ENCODE data around the gene FBXL4.
A peak's percentile ranks its signal among the peaks of the same experiment; 100 is the strongest.

FBXL4 gene

DNA sequence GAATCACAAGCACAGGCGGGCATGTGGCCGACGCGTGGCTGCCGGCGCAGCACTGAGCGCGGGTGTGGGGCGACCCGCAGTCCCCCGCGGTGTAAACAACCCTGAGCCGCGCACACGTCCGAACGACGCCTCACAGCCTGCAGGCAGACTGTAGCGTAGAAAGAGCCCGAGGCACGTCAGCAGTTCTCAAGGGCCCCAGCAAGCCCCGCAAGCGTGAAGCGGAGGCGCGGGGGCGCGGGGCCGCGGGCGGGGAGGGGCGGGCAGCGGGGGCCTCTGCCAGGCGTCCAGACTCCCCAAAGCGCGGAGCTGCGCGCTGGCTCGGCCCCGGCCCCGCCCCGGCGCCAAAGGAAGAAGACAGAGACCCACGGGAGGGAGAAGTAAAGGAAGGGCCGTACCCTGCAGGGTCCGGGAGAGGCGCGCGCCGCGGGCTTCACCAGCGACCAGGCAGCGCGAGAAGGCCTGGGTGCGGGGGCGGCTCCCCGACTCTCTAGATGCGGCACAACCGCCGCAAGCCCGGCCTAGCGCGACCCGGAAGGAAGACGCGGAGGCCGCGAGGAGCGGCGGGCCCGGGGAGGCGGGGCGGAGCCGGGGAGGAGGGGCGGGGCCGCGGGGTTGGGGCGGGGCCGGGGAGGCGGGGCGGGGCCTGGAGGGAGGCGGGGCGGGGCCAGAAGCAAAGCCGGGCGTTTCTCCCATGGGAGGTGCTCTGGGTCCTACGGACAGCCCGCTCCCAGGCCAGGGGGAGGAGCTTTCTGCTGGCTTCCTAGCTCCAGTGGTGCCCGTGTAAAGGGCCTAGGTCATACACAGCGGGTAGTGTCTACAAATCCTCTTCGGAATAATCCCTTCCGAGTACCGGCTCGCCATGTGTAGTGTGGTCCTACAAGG lies at the start of gene FBXL4:
Gene FBXL4 (minus strand): TSS at position 536 of the 882 bp plus-strand sequence. CDS start 20,958 bp downstream, outside the sequence.
- peak; percentile 75 for DNase-seq

DNA sequence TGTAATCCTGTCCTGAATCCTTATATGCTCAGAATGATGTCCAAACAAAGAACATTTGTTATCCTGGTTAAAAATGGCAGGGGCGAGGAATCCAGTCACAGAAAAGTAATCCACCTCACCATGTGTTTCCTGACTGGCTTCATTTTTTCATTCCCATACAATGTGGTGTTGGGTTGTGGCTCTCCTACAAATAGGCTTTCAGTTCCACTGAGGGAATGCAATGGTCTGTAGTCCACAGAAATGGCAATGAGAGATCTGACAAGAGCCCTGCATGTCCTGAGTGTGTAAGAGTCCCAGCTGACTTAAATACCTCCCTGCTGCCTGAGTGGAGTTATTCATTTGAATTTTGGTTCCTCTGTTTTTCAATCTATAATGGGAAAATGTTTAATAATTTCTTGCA lies 47.4 kb upstream of the FBXL4 start:
- DNase-seq = no peak

DNA sequence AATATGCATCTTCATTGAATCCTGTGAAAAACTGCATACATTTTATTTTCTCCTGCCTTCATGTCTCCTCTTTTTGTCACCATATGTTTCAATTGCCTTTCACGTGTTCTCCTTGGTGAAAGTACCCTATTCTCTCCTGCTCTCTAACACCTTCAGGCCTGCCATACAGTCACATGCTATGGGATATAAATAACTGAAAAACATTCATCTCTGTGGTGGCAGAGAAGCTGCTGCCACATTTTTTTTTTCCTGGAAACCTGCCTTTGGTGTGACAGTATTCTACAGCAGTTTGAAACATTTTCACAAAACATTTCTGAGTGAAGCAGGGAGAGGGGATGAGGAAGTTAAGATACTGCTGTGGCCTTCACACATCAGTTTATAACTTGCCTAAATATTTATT lies 44.8 kb upstream of the FBXL4 start:
- no peak for DNase-seq

DNA sequence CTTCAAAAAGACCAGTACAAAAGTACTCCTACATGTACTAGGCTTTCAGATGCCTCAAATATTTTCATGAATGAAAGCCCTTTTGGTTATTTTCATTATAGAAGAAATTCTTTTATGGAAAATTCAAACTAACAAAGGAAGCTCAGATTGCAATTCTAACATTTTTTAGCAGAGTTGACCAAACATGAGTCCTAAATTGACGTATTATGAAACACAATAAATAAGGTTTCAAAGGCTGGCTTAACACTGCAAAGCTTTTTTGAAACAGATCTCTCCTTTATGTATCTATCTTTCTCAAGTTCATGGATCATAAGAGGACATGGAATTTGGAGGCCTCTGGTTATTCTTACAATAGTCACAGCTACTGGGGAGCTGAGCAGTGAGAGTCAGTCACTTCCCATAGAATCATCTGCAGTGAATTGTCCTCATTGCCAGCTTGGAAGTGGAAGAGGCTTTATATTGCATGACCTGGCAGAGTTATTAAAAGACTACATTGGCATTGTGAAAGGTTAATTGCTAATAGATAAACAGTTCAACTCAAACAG lies 38.4 kb upstream of the FBXL4 start:
- DNase-seq = no peak

DNA sequence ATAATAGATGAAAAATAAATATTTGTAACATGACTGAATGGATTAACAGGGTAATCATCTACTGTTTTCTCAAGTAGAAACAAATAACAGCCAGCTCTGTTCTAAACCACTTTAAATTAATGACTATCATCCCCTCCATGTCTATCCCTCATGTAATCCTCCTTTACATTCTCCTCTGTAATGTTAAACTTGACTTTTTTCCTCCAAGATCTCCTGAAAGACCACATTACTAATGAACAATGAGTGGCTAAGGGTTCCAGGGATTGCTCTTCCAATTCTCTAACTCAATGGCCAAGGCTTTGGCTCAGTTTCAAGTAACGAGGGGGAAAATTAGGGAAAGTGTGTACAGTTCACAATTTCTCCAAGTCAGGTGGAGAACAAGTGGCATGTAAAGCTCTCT lies 37.6 kb upstream of the FBXL4 start:
- no peak for DNase-seq

DNA sequence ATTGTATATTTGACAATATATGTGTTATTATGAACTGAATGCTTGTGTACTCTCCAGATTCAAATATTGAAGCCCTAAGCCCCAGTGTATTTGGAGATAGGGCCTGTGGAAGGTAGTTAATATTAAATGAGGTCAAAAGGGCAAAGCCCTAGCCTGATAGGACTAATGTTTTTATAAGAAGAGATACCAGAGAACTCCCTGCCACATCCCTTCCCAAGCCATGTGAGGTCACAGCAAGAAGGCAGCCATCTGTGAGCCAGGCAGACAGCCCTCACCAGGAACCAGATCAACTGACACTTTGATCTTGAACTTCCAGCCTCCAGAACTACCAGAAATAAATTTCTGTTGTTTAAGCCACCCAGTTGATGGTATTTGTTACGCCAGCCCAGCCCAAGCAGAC lies 36.4 kb upstream of the FBXL4 start:
- no peak for DNase-seq

DNA sequence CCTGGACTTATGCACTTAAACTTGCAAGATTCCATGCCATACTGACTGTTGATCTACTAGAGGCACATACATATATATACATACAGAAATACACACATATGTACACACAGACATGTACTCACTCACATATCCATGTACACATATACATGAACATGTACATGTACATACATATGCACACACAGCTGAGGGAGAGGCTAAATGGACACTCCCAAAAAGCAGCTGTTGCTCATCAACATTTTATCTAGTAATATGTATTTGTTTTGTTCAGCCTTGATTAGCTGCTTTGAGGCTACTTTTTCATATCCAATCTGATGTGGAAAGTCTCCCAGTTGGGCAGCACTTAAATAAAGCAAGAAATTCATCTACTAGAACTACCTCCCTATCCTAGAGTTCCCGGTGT lies 33.7 kb upstream of the FBXL4 start:
- no peak for DNase-seq

DNA sequence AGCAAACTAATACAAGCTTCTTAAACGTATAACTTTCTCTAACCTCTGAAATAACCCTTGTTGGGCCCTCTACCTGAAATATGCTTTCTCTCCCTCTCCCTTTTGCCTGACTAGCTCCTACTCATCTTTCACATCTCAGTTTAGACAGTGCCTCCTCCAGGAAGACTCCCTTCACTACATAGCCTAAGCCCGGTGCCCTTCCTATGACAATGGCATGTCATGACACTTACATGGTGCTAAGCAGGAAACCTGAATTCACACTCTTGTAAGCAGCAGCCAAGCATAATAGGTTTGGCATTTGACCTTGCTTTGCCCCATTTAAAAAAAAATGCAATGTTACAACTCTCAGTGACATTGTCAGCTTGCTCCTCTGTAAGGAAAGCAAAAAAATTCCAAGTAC lies 33.1 kb upstream of the FBXL4 start:
- no peak for DNase-seq

DNA sequence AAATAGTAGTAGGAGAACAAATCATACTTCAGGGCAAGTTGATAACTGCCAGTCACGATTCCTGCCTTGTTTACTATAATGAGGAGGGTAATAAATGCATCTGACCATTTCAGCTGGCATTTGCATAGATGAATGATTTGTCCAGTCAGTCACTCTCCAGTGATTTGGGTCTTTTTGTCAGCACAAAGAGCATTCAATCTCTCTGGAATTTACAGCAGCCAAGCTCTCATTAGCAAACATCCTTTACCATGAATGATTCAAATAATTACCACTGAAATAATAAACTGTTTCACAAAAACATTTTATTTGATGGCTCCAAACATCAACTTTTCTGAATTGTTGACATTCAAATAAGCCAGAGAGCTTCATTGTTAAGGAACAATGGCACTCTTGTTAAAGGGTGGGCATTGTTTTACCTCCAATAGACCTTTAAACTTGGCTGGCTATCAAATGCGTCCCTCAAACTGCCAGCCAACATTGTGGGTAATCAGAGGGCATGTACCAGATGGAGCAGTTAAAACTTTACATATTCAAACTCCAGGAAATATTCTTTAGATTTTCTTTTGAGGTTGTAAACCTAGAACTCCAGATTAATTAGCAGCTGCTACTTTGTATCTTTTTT lies 30.0 kb upstream of the FBXL4 start:
- DNase-seq = peak; percentile 87

DNA sequence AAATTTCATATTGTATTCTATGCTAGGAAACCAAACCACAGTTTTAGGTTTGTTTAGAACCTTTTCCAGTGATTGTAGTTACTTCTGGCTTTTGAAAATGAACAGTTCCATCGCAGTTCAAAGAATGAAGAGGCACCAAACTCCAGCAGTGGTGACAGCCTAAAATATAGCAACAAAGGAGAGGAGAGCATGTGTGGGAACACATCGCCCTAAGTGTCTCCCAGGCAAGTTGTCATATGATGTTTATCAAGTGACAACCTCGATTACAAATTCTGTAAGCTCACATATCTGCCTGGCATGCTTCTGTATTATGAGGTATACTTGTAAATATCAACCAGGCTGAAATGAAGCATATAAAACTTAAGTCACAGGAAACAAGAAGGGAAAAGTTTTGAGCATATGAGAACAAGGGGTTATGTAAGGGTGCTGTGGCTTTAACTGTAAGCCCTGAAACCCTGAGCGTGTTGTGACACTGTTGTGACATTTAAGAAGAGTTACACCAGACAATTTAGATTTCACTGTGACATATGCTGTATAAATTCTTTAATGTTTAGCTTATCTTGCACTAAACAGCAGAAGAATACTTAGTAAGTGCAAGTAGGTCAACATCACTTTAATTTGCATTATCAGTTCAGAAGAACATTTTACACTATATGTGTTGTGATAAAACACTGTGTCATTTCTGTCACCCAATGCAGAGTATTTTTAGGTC lies 29.1 kb upstream of the FBXL4 start:
- no peak for DNase-seq

DNA sequence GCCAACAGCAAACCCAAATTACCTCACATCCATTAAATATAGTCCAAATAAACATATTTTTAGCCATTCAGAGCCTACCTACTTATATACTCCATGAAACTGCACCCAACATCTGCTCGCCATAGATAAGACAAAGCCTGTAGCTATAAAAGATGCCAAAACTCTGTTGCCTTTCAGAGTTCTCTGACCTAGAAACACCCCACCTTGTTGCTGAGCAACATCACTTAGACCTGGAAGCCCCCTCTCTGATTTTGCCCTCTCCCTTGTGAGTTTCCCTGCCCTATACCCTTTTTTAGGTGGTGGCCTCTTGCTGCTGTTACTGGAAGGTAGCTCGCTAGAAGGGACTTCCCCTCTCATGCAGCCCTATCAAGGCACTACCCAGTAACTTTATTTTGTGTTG lies 27.7 kb upstream of the FBXL4 start:
- no peak for DNase-seq

DNA sequence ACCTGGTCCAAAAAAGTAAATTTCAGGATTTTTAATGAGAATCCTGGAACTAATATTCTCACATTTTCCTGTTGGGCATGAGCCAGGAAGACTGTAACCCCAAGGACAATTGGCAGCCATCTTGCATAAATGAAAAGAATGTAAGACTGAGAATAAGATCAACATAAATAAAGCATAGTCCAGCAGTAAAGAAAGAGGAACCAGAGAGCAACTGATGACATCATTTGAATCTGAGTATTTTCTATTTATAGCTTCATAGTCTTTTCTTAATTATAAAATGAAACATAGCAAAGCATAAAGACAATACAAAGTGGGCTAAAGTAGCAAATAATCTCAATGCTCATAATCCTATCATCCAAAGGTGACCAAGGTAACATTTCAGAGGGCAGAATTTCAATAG lies 26.6 kb upstream of the FBXL4 start:
- DNase-seq = no peak

DNA sequence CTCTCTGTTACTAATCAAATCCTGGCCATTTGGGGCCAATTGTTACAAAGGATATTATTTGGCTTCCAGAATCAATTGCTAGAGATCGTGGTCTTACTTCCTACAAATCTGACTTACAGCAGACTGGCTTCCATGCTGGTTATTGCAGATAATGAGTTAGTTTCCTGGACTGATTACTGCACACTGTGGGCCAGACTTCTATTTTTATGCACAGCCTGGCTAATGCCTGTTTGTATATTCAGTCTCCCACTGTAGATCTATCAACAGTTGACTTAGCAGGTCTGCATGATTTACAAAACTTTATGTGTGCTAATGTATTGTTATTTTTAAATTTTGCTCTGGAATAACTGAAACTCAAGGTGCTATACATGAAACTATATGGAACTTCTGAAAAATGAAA lies 25.8 kb upstream of the FBXL4 start:
- no peak for DNase-seq

DNA sequence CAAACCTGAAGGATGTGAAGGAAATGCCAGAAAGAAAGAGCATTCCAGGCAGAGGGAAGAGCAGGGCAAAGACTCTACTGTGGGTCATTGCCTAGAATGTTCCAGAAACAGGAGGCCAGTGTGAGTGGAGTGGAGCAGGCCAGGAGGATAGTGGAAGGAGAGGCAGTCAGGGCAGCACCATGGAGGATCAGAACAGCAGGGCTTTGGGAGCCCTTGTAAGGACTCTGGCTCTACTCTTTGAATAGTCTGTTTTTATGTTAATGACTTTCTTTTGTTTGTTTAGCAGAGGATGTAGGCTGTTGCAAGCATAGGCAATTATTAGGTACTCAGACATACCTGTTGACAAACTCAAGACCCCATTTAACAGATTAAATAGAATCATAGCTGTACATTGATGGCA lies 23.6 kb upstream of the FBXL4 start:
- DNase-seq = no peak

DNA sequence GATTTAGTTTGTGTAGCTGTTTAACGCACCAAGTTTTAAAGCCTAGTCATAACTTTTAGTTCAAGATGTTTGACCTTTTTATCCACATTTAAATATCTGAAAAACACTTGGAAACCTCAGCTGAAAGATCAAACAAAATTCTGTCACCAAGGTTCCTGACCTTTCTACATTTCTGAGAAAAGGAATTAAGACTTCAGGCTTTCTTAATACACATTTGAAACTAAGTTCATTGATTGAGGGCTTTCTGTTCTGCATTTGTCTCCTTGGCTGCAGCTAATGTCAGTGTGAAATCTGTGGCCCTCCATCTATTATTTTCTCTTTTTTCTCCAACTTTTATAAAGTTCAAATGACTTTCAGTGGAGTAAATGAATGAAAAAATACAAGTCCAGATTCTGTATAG lies 22.7 kb upstream of the FBXL4 start:
- no peak for DNase-seq

DNA sequence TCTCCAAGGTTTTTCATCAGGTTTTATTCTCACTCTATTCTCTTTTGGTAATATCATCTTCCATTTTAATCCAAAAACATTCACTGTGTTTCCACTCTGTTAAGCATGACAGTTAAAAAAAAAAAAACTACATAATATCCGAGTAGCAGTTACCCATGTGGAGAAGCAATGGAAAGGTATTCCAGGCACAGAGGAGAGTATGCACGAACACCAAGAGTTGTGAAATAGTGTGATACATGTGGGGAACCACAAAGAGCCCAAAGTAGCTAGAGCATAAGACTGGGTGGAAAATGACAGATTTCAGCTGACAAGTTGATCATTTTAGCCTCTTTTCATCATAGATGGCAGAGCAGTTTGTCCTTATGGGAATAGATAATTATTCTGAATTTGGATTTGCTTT lies 19.9 kb upstream of the FBXL4 start:
- no peak for DNase-seq

DNA sequence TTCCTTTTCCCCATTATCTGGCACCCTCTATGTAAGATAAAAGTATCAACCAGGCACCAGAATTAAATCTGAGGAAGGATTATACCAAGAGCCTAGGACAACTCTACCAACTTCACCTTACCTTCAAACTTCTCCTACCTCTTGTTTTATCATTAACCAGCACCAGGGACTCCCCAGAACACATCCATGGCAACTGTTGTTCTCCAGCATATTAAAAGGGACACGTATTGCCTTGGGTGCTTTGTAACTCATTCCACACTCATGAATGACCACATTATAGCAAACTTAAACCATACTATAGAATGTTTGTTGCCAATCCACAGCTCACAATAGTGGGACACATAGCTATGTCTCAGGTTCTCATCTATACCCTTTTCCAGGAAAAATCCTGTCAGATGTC lies 11.9 kb upstream of the FBXL4 start:
- DNase-seq = no peak

DNA sequence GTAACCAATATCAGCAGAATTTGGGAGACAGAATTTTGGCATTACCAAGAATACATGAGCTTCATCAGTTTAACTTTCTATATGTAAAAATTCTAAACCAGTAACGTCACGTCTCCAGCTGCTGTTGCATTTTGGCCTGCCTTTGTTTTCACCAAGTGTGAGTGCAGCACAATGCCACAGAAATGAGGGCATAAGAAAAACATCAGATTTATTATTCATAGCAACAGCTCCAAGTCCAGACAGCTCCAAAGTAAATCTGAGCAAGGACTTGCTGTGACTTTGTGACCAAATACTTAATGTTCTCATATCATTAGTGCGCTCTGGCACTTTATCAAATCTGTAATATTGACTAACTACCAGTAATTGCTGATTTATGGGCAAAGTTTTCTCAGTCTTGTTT lies 11.0 kb upstream of the FBXL4 start:
- DNase-seq = no peak

DNA sequence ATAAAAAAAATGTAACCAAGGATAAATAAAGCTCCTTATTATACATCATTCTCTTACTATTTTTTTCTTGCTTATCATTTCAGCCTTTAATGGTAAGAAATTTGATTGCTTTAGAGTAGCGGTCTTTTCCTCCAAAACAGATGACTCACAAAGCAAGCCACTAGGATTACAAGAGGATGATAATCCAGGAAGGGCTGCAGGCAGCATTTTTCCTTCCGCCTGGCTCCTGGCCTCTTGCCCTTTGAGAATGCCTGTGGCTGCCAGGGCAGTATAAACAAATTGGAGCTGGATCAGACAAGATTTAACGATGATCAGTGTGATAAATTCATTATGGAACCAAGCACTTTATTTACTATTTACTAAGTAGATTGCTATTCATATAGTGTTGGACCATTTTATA lies 9.7 kb upstream of the FBXL4 start:
- DNase-seq = no peak

DNA sequence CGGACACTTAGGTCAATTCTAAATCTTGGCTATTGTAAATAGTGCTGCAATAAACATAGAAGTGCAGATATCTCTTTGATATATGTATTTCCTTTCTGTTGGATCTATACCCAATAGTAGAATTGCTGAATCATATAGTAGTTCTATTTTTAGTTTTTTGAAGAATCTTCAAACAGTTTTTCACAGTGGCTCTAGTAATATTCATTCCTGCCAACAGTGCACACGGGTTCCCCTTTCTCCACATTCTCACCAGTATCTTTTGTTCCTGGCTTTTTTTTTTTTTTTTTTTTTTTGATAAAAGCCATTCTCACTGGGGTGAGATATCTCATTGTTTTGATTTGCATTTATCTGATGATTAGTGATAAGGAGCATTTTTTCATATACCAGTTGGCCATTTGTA lies 1.8 kb upstream of the FBXL4 start:
- no peak for DNase-seq

DNA sequence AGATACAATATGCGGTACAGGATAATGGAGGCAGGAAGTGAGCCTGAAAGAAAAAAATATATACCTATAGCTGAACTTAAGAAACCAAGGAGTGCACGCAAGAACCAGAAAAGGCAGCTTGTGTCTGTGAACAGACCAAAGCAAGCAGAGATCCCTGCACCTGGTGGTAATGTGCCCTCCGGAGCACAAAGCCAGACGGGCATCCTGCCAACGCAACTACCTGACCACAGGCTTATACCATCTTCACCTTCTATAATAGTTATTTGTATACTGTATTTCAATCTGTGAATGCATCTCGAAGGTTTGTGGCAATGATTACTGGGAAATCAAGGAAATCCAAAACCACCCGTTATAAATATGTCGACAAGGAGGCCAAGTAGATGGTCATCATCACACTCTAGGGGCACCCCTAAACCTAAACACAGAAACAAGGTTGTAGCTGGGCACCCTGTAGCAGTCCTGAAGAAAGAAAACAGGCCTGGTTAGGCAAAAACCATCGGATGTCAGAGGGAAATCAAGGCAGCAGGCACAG lies 801 bp downstream of the FBXL4 start:
- peak; percentile 73 for DNase-seq

DNA sequence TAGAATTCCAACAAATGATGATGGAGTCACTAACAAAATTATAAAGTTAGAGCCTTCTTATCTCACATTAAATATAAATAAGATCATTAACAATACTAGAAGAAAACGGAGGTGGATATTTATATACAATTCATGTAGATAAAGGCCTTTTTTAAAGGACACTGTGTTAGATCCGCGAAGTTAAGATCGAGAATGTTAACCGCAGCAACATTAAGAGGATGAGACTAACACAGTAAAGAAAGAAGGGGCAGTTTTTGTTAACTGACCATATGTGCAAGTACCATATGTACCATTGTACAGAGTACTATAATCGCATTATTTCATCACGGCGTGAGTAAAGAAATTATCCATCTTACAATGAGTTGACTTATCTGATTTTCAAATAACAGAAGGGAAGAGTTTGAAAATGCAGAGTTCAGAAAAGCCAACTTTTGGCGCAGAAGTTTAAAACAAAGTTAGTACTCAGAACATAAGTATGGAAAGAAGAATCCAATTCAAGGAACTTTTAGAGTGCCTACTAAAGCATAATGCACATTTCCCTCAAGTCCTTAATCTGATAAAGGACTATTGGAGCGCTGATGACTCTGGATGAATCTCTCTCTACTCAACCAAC lies 1.4 kb downstream of the FBXL4 start:
- no peak for DNase-seq

All from COR-L47 (cell line).